Ishikawa (cell line): ENCODE measurements around the gene PKM.

Source experiments
- CEBPB ChIP-seq: IDR thresholded peaks from 2 replicates; pipeline ENCODE4 v1.6.1; 2012
- EP300 ChIP-seq: IDR thresholded peaks from 2 replicates; pipeline ENCODE4 v1.6.1; 2012; ENCODE audit warnings: borderline replicate concordance
- RAD21 ChIP-seq: IDR thresholded peaks from 2 replicates; pipeline ENCODE4 v1.6.1; 2012; ENCODE audit warnings: low read depth
- TAF1 ChIP-seq: IDR thresholded peaks from 2 replicates; pipeline ENCODE4 v1.6.1; 2012; ENCODE audit warnings: low read depth, mild to moderate bottlenecking
- TCF12 ChIP-seq: IDR thresholded peaks from 2 replicates; pipeline ENCODE4 v1.6.1; 2012; ENCODE audit warnings: low read depth
- TEAD4 ChIP-seq: IDR thresholded peaks from 2 replicates; pipeline ENCODE4 v1.6.1; 2012
- ZBTB7A ChIP-seq: IDR thresholded peaks from 2 replicates; pipeline ENCODE4 v1.6.1; 2012; ENCODE audit warnings: low read depth
- TF ChIP-seq, protein P1 (sequence below): IDR thresholded peaks from 2 replicates; pipeline ENCODE4 v1.6.1; 2012
- TF ChIP-seq, protein P2 (sequence below): IDR thresholded peaks from 2 replicates; pipeline ENCODE4 v1.6.1; 2012; ENCODE audit warnings: low read depth, mild to moderate bottlenecking

DNA sequence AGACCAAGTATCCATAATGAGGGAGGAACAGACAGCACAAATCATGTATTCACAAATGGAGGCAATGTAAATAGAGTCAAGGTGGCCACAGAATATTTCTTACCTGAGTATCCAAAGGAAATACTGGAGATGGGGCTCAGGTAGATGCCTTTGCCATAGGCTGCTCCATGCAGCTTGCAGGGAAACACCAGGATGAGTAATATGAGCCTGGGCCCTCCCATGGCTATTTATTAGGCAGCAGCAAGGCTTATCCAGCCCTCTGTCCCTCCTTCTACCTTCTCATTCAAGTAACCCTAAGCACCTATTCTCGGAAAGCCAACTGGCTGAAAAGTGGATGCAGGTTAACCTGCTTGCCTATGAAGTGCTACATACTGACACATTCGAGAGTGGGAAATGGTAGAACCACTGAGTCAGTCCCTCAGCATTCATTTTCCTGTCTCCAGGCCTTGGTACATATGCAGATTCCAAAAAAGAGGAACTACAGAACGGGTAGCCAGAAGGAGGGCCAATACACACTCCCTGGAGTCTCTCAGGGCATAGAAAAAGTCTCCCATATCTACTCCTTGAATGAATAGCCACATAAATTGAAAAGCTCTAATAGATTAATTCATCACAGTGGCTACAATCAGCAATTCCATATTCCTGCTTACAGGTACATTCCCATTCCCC lies 18.3 kb upstream of the PKM start:
- TF ChIP-seq EP300 (no peak), CEBPB (no peak), TCF12 (no peak), ZBTB7A (no peak), TAF1 (no peak), TEAD4 (no peak), RAD21 (no peak)
- TF ChIP-seq, protein P1, sequence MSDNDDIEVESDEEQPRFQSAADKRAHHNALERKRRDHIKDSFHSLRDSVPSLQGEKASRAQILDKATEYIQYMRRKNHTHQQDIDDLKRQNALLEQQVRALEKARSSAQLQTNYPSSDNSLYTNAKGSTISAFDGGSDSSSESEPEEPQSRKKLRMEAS = no peak
- TF ChIP-seq, protein P2, sequence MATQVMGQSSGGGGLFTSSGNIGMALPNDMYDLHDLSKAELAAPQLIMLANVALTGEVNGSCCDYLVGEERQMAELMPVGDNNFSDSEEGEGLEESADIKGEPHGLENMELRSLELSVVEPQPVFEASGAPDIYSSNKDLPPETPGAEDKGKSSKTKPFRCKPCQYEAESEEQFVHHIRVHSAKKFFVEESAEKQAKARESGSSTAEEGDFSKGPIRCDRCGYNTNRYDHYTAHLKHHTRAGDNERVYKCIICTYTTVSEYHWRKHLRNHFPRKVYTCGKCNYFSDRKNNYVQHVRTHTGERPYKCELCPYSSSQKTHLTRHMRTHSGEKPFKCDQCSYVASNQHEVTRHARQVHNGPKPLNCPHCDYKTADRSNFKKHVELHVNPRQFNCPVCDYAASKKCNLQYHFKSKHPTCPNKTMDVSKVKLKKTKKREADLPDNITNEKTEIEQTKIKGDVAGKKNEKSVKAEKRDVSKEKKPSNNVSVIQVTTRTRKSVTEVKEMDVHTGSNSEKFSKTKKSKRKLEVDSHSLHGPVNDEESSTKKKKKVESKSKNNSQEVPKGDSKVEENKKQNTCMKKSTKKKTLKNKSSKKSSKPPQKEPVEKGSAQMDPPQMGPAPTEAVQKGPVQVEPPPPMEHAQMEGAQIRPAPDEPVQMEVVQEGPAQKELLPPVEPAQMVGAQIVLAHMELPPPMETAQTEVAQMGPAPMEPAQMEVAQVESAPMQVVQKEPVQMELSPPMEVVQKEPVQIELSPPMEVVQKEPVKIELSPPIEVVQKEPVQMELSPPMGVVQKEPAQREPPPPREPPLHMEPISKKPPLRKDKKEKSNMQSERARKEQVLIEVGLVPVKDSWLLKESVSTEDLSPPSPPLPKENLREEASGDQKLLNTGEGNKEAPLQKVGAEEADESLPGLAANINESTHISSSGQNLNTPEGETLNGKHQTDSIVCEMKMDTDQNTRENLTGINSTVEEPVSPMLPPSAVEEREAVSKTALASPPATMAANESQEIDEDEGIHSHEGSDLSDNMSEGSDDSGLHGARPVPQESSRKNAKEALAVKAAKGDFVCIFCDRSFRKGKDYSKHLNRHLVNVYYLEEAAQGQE = no peak
